HuH-7 (cell line): ENCODE measurements around the gene SORCS3.
A peak's percentile ranks its signal among the peaks of the same experiment; 100 is the strongest.

Source experiments
- DNase-seq: peaks from one replicate; pipeline ENCODE4 v3.0.0; 2011; ENCODE audit warnings: low spot score

The SORCS3 gene

DNA sequence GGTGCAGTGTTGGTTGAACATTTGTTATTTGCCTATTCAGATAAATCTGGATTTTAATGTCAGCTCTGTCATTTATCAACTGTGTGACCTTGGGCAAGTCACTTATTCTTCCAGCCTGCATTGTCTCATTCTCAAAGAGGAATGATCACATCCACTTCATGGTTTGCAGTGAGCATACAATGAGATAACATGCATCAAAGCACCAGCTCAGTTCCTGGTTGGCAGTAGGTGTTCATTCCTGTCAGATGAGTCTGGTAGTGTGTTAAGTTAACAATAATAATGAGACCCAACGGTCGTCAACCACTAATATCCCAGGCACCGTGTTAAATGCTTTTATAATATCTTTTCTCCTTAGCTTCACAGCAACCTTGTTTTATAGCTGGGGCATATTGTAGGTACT lies 137.3 kb downstream of the SORCS3 start:
- DNase-seq: no peak

- no peak for DNase-seq
These were observed 138.6 kb downstream of the SORCS3 start for GRCh38 chr10:104779701-104780100.

DNA sequence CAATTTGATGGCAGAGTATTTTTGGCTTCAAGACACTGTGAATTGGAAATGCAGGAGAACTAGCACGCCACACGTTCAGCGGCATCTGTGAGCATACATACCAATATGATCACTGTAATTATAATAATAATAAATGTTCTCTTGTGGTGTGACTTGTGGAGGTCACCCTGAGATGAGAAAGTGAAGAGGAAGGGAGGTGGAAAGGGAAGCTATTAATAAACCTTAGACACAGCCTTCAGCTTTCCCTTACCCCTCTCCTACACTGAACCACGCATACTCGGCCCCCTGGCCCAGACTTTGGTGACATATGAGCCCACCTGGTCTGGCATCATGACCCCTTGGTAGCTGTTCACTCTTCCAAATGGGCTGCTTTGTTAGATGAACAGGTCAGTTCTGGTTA lies 139.1 kb downstream of the SORCS3 start:
- no peak for DNase-seq

DNA sequence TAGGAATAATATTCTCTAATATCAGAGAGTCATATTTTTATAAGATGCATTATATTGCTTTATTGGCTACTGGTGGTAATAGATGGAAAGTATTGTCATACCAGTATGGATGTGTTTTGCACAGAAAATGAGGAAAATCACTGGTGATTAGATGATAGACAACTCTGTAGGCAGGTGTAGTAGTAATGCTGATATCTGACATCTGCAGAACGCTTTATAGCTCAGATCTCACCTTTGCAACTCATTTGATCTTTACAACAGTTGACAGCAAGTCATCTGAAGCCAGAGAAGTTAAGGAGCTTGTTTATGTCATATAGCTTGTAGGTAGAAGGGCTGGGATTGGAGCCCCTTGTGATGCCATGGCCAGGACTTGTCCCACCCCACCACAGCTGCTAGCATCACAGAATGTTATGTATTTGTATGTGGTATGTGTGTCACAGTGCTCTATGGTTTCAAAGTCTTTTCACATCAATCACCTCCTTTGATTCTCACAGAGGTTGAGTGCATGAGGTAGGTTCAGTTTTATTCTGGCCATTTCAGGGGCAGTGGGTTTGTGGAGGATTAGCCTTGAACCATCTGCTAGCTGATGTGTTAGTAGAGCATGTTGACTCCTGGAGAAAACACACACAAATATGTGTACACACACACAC lies 140.0 kb downstream of the SORCS3 start:
- no peak for DNase-seq

- no peak for DNase-seq
These were observed 143.4 kb downstream of the SORCS3 start for GRCh38 chr10:104784452-104784851.

- no peak for DNase-seq
These were observed 150.4 kb downstream of the SORCS3 start for GRCh38 chr10:104791471-104791870.

DNA sequence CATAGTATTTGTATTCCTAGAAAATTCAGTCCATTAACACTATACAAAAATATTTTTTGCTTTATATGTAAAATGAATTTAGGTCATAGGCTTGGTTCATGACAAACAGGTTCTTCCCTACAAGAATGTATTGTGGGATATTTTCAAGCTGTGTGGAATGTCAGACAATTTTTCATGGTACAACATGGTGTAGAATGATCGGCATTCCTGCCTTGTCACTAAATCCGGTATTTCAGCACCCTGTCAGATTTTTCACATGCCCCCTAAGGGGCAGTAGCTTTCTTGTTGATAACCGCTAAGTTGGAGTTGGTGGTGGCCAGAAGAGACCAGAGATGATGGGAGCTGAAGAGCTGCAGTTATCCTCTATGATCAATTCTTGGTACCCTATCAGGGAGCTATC lies 154.3 kb downstream of the SORCS3 start:
- DNase-seq: no peak

DNA sequence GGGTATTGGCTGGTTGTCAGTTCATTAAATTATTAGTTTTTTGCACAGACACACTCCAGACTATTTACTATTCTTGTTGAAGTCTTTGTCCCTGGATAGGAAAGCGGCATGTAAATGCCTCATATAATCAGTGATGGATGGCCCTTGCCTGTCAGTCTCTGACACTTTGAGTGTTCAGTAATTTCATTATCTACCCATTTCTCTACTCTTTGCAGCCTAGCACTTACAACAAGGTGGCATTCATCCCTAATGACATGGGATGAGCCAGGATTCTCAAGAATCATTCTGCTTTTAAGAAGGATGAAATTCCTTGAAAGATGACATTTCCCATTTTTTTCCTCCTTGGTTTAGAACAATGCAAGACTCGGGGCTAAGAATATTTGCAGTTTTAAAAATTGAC lies 155.7 kb downstream of the SORCS3 start:
- no peak for DNase-seq

DNA sequence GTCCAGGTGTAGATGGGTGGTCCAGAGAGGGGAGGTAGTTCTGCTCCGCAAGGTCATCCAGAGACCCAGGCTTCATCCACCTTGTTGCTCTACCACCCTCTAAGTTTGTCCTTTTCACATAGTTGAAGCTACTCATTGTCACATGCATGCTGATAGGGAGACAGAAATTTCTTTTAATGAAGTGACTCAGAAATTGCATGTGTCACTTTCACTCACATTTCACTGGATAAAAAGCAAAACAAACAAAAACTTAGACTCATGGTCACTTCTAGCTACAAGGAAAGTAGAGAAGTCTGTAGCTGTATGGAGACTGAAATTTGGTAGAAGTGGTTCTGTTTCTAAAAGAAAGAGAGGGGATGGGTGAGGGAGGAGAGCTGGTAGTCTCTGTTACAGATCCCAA lies 161.9 kb downstream of the SORCS3 start:
- DNase-seq: no peak

GRCh38 chr10:104804880-104805279 lies 163.8 kb downstream of the SORCS3 start:
- no peak for DNase-seq

DNA sequence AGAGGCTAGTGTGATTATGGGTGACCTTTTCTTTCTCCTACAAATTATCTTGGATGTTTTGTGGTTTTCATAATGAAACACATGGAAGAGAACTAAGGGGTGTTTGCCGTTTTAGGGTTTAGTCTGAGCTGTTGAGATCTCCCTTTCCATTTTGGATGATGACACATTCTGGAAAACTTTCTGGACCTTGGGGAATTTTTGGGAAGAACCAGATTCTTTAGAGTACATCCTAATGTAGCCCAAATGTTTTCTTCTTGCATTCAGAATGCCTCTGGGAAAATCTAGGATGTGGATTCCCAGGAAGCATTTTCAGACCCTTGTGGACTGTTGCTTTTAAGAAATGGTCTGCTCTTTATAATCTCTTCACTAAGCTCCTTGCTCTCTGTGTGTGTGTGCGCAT lies 165.7 kb downstream of the SORCS3 start:
- no peak for DNase-seq

DNA sequence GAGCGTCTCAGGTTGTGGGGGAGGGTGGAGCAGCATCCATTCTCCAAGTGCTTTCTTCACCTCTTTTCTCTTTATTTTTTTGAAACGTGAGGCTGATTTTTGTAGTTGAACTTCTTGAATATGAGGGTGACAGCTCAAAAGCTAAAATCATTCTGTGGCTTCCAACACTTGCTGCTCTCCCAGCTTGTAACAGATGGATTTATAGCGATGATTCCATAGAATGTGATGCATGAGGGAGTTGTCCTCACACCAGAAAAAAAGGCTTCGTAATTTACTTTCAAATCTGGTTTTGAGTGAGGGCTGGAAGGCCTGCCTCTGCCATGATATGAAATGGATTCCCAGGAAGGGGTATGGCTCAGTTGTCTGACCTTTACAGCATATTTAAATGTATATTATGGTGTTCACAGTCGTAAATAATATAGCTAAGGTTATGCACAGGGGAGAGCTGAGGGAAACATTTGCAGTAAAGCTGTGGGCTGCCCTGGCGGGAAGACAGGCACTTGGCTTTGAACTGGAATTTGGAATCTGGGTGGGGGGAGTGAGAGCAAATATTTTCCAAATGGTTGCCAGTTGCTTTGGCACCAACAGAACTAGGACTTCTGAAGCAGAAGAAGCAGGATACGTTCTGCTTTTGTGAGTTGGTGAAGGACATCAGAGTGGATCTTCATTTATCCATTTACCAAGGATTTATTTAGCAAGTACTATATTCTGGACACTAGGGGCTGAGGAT lies 166.7 kb downstream of the SORCS3 start:
- no peak for DNase-seq

DNA sequence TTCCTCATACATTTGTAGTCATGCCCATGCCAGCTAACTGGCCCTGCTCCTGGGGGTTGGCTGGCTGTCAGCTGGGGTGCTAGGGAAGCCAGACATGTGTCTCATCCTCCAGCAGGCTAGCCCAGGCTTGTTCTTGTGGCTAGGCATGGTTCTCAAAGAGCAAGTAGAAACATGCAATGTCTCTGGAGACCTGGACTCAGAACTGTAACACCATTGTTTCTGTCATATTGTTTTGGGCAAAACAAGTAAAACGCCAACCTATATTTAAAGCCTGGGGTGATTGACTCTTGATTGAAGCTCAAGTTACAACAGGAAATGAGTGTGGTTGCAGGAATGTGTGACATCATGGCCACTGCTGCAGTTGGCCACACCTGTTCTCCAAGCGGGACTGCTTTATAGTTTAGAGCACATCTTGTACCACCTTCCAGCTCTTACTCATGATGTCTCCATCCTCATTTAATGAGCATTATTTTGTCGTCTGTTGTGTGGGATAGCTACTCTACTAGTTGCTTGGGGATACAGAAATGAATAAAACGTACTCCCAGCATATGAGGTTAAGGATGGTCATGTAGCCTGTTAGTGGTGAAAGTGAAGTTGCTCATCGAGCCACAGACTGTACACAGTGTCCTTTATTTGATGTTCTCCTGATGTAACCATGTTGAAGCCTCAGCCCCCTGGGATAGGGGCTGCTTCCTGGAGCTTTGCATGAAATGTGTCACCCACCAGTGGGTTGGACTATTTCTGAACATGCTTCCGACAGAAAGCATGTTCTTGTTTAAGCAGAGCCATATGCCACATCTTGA lies 168.4 kb downstream of the SORCS3 start:
- no peak for DNase-seq

GRCh38 chr10:104811166-104811565 lies 170.1 kb downstream of the SORCS3 start:
- no peak for DNase-seq

GRCh38 chr10:104816501-104816900 lies 175.4 kb downstream of the SORCS3 start:
- no peak for DNase-seq

- DNase-seq: no peak
These were observed 178.6 kb downstream of the SORCS3 start for GRCh38 chr10:104819731-104820130.

DNA sequence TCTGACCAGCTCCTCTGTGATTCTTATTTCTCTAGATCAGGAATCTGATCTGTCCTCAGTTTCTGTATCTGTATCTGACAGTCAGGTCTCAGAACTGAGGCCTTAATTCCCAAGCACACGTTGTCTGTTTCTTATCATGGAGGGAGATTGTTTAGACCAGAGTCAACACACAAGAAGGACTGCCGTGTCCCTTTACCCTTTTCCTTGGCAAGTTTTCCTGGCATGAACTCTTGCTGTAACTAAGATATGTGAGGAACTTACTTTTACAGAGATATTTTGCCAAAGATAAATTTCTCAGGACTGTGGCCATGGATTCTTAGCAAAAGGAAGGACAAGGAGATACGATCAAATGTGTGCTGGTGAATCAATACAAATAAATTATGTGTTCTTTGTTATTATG lies 181.0 kb downstream of the SORCS3 start:
- no peak for DNase-seq

GRCh38 chr10:104824380-104825006 lies 183.4 kb downstream of the SORCS3 start:
- DNase-seq: peak; percentile 2

- DNase-seq: no peak
These were observed 190.2 kb downstream of the SORCS3 start for GRCh38 chr10:104831272-104831671.

- DNase-seq: no peak
These were observed 193.5 kb downstream of the SORCS3 start for GRCh38 chr10:104834580-104834979.

DNA sequence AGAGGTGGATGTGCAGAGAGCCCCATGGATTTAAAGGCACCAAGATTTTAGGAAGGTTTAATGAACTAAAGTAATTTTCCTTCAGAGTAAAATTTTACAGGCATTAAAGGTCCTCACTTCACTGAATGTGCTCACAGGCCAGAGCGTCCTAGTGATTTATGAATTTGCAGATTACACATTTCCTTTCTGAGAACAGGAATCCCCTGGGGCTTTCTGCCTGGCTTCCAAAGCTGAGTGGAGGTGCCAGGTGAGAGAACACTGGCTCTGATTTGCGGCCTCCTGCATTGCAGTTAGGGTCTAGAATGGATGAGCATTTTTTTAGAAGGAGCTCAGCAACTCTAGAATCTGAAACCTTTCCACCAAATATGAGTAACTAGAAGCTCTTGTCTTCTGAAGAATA lies 194.3 kb downstream of the SORCS3 start:
- DNase-seq: no peak

GRCh38 chr10:104842704-104843103 lies 201.6 kb downstream of the SORCS3 start:
- no peak for DNase-seq

GRCh38 chr10:104844073-104844472 lies 203.0 kb downstream of the SORCS3 start:
- no peak for DNase-seq
